ENCODE measurements around the gene OSR1. TPM values are rescaled to one million over a fixed set of nuclear protein-coding genes. Genes with fewer than 3 reads are reported as not detected.
A peak's percentile ranks its signal among the peaks of the same experiment; 100 is the strongest.

The OSR1 gene
- polyA plus RNA-seq, 1 of the 3 experiments (the other 2 are of a cell fraction): 76.6 TPM

DNA sequence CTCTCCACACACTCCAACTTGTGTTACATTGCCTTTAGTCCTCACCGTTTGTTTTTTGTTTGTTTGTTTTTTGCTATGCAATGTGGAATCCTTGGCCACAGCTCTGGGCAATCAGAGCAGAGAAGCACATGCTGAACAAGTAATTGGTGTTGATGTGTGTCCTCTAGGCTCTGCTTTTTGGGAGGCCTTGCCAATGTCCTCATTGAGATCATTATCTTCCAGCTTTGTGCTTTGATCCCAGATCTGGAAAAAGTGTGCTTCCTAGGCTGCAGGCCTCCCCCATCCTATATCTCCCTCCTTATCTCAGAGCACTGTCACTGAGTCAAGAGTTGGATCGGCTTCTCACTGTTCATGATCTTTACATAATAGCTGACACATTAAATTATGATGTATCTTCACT lies 25.9 kb downstream of the OSR1 start:
- no peak overlapping the region for H3K4me3 ChIP-seq (ENCODE audit: low read depth in 2 of 2, low read length in 1 of 2)
- no peak overlapping the region for H2AFZ ChIP-seq (ENCODE audit: low read depth)
- CTCF ChIA-PET: interaction anchor here (1.0 to 1.3 kb wide), 2 partner anchors 11 to 14 kb away, joined by 3 read pairs; no protein-coding TSS in a partner anchor
- H3K27ac ChIP-seq (ENCODE audit: low read depth in 2 of 2, low read length in 1 of 2): no peak overlapping the region
- H3K4me1 ChIP-seq (ENCODE audit: control insufficient read depth in 1 of 2, insufficient read depth in 2 of 2, low read depth in 1 of 2, low read length in 1 of 2): peaks cover 0 to 3% of the 10 kb centered on the region in 2 experiments; a peak in 1 of 4 replicates
- no peaks in the 10 kb centered on the region for H3F3A ChIP-seq (replicated peaks; ENCODE audit: insufficient read depth)
- no peaks in the 10 kb centered on the region for H4K20me1 ChIP-seq (ENCODE audit: insufficient read depth)
- TF ChIP-seq GATA2 (CRISPR knock-in tag; IDR thresholded peaks at IDR 0.05) (0 out of 2 replicates have a peak, but pooled peaks have one; percentile 39), REST (IDR thresholded peaks at IDR 0.05; ENCODE audit: low read depth, low read length) (no peak)
- H3K9me3 ChIP-seq: no peaks in the 10 kb centered on the region
- no peak overlapping the region for H3K9ac ChIP-seq
- WGBS (ENCODE audit: low lambda C conversion rate): 27% methylated on average over 2 of the region's 2 CpGs
- H3K9me2 ChIP-seq: no peaks in the 10 kb centered on the region
- POLR2A ChIA-PET: interaction anchor here (0.7 kb wide), 1 partner anchor 11 kb away, joined by 3 read pairs; no protein-coding TSS in a partner anchor
- peak; percentile 24 for DNase-seq
- no peaks in the 10 kb centered on the region for H3K27me3 ChIP-seq (ENCODE audit: insufficient read depth)
- no peak overlapping the region for H3K4me2 ChIP-seq
- H3K79me2 ChIP-seq (ENCODE audit: insufficient read depth): no peaks in the 10 kb centered on the region
- H3K36me3 ChIP-seq (replicated peaks in 1 of 2; ENCODE audit: control insufficient read depth in 1 of 2, insufficient read depth in 2 of 2, low read length in 1 of 2): no peaks in the 10 kb centered on the region

DNA sequence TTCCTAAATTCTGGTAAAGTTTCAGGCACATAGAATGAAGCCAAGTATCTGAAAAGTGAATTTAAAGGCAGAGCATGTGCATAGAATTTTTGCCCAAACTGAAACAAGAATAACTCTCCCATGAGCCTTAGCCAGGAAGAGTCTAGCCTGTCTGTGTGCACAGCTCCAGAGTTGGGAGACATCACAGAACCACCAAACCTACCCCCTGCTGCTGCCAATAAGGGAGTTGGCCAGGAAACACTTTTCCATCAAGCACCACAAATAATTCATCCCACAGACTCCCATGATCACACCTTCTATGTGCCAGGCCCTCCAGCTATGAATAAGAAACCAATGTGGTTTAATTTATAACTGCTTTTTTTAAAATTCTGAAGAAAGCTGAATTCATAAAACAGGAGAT lies 27.0 kb downstream of the OSR1 start:
- Histone ChIP-seq H3K9me3 (no peaks in the 10 kb centered on the region), H3K9me2 (no peaks in the 10 kb centered on the region), H4K20me1 (ENCODE audit: insufficient read depth) (no peaks in the 10 kb centered on the region), H3F3A (replicated peaks; ENCODE audit: insufficient read depth) (no peaks in the 10 kb centered on the region), H3K9ac (no peak overlapping the region), H3K4me2 (no peak overlapping the region), H3K36me3 (replicated peaks in 1 of 2; ENCODE audit: control insufficient read depth in 1 of 2, insufficient read depth in 2 of 2, low read length in 1 of 2) (no peaks in the 10 kb centered on the region), H2AFZ (ENCODE audit: low read depth) (no peak overlapping the region), H3K4me3 (ENCODE audit: low read depth in 2 of 2, low read length in 1 of 2) (no peak overlapping the region), H3K27me3 (ENCODE audit: insufficient read depth) (no peaks in the 10 kb centered on the region), H3K4me1 (ENCODE audit: control insufficient read depth in 1 of 2, insufficient read depth in 2 of 2, low read depth in 1 of 2, low read length in 1 of 2) (peaks cover 0 to 3% of the 10 kb centered on the region in 2 experiments; a peak in 1 of 4 replicates), H3K27ac (ENCODE audit: low read depth in 2 of 2, low read length in 1 of 2) (no peak overlapping the region), H3K79me2 (ENCODE audit: insufficient read depth) (no peaks in the 10 kb centered on the region)
- CTCF ChIA-PET: no interaction called here
- TF ChIP-seq FOXJ3 (CRISPR knock-in tag; IDR thresholded peaks at IDR 0.05) (no peak), JUND (IDR thresholded peaks at IDR 0.05) (no peak), FOSL2 (IDR thresholded peaks at IDR 0.05; ENCODE audit: borderline replicate concordance, low read depth) (no peak), IRF3 (IDR thresholded peaks at IDR 0.05; ENCODE audit: low read depth, low read length) (no peak), TAF1 (IDR thresholded peaks at IDR 0.05; ENCODE audit: borderline replicate concordance, low read depth, low read length) (no peak), CHD2 (IDR thresholded peaks at IDR 0.05; ENCODE audit: low read length, partially characterized antibody) (no peak), EP300 (IDR thresholded peaks at IDR 0.05; ENCODE audit: borderline replicate concordance in 1 of 2, low read depth in 1 of 2, low read length in 1 of 2) (no peak), GATA2 (CRISPR knock-in tag; IDR thresholded peaks at IDR 0.05) (no peak), YY1 (IDR thresholded peaks at IDR 0.05; ENCODE audit: low read depth) (no peak), FOXM1 (IDR thresholded peaks at IDR 0.05; ENCODE audit: low read depth) (no peak), RFX5 (IDR thresholded peaks at IDR 0.05; ENCODE audit: low read length) (no peak), REST (IDR thresholded peaks at IDR 0.05; ENCODE audit: low read depth, low read length) (no peak)
- TF ChIP-seq, protein P1, sequence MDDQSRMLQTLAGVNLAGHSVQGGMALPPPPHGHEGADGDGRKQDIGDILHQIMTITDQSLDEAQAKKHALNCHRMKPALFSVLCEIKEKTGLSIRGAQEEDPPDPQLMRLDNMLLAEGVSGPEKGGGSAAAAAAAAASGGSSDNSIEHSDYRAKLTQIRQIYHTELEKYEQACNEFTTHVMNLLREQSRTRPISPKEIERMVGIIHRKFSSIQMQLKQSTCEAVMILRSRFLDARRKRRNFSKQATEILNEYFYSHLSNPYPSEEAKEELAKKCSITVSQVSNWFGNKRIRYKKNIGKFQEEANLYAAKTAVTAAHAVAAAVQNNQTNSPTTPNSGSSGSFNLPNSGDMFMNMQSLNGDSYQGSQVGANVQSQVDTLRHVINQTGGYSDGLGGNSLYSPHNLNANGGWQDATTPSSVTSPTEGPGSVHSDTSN (IDR thresholded peaks at IDR 0.05): no peak
- TF ChIP-seq, protein P2, sequence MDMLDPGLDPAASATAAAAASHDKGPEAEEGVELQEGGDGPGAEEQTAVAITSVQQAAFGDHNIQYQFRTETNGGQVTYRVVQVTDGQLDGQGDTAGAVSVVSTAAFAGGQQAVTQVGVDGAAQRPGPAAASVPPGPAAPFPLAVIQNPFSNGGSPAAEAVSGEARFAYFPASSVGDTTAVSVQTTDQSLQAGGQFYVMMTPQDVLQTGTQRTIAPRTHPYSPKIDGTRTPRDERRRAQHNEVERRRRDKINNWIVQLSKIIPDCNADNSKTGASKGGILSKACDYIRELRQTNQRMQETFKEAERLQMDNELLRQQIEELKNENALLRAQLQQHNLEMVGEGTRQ (IDR thresholded peaks at IDR 0.05; ENCODE audit: borderline replicate concordance, low read depth, low read length): no peak
- POLR2A ChIA-PET: no interaction called here
- DNase-seq: no peak

Measured in SK-N-SH (cell line).